ENCODE data around the gene CDC7.

Gene CDC7

DNA sequence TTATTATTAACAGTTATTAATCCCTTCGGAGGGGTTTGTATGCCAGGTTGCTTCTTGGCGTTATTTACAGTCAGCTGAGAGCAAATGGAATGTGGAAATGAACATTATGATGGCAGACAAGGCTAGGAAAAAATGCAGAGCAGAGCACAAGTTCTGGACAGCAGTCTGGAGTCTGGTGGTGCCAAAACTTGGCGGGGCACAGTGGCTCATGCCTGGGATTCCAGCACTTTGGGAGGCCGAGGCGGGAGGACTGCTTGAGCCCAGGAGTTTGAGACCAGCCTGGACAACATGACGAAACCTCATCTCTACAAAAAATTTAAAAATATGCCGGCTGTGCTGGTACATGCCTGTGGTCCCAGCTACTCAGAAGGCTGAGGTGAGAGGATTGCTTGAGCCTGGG, 67.6 kb downstream of the CDC7 start (continued):
- TF ChIP-seq MZF1 (tag by site-specific recombination; IDR thresholded peaks at IDR 0.05; ENCODE audit: borderline replicate concordance) (no peak), ZNF335 (tag by site-specific recombination; conservative IDR thresholded peaks at IDR 0.05) (no peak), ZNF211 (tag by site-specific recombination; IDR thresholded peaks at IDR 0.05; ENCODE audit: low read depth) (no peak), ZNF792 (tag by site-specific recombination; IDR thresholded peaks at IDR 0.05) (no peak), ZNF488 (tag by site-specific recombination; IDR thresholded peaks at IDR 0.05) (no peak), ZNF223 (tag by site-specific recombination; IDR thresholded peaks at IDR 0.05) (no peak)

- H3K4me1 ChIP-seq (ENCODE audit: control insufficient read depth, insufficient read depth, low read length), result no peaks in the 10 kb centered on the region
- no peaks in the 10 kb centered on the region for H3K9me3 ChIP-seq (ENCODE audit: control insufficient read depth, insufficient read depth, low read depth, low read length)
- TF ChIP-seq YY2 (tag by site-specific recombination; IDR thresholded peaks at IDR 0.05), result peak; percentile 24; the same call in 1 of the 2 replicates
- peak; percentile 91 for TF ChIP-seq ZFHX2 (tag by site-specific recombination; conservative IDR thresholded peaks at IDR 0.05)
- no peak for TF ChIP-seq ZNF596 (tag by site-specific recombination; IDR thresholded peaks at IDR 0.05)
- peak; percentile 80 for TF ChIP-seq EGR2 (tag by site-specific recombination; IDR thresholded peaks at IDR 0.05; ENCODE audit: low read depth)
- no peak for TF ChIP-seq ZNF510 (tag by site-specific recombination; IDR thresholded peaks at IDR 0.05; ENCODE audit: insufficient replicate concordance)
- peak; percentile 59; the same call in 1 of the 2 replicates for TF ChIP-seq ZNF366 (tag by site-specific recombination; conservative IDR thresholded peaks at IDR 0.05)
- TF ChIP-seq, protein P1, sequence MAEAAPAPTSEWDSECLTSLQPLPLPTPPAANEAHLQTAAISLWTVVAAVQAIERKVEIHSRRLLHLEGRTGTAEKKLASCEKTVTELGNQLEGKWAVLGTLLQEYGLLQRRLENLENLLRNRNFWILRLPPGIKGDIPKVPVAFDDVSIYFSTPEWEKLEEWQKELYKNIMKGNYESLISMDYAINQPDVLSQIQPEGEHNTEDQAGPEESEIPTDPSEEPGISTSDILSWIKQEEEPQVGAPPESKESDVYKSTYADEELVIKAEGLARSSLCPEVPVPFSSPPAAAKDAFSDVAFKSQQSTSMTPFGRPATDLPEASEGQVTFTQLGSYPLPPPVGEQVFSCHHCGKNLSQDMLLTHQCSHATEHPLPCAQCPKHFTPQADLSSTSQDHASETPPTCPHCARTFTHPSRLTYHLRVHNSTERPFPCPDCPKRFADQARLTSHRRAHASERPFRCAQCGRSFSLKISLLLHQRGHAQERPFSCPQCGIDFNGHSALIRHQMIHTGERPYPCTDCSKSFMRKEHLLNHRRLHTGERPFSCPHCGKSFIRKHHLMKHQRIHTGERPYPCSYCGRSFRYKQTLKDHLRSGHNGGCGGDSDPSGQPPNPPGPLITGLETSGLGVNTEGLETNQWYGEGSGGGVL (tag by site-specific recombination; IDR thresholded peaks at IDR 0.05), result peak; percentile 41; the same call in 1 of the 2 replicates
- TF ChIP-seq PRDM1 (tag by site-specific recombination; IDR thresholded peaks at IDR 0.05), result peak; percentile 89
- no peak for TF ChIP-seq ZNF658 (tag by site-specific recombination; IDR thresholded peaks at IDR 0.05)
- H3K27ac ChIP-seq (ENCODE audit: extremely low read depth, low read depth, low read length), result no peak overlapping the region
- no peak overlapping the region for H3K4me3 ChIP-seq (ENCODE audit: low read depth, low read length)
- ChIA-PET POLR2A (no interaction called here), CTCF (no interaction called here)
- H3K36me3 ChIP-seq (ENCODE audit: control insufficient read depth in 2 of 2, insufficient read depth in 1 of 2, low read length in 2 of 2), result no peaks in the 10 kb centered on the region
These were observed 68.9 kb downstream of the CDC7 start for GRCh38 chr1:91569411-91570119.

- CTCF ChIA-PET, result no interaction called here
- Histone ChIP-seq H3K9me3 (ENCODE audit: control insufficient read depth, insufficient read depth, low read depth, low read length) (no peaks in the 10 kb centered on the region), H3K4me3 (ENCODE audit: low read depth, low read length) (no peak overlapping the region), H3K4me1 (ENCODE audit: control insufficient read depth, insufficient read depth, low read length) (peaks cover under 1% of the 10 kb centered on the region; the same call in 1 of the 2 replicates), H3K27ac (ENCODE audit: extremely low read depth, low read depth, low read length) (no peak overlapping the region), H3K36me3 (ENCODE audit: control insufficient read depth in 2 of 2, insufficient read depth in 1 of 2, low read length in 2 of 2) (no peaks in the 10 kb centered on the region)
- POLR2A ChIA-PET, result no interaction called here
- TF ChIP-seq ZNF114 (tag by site-specific recombination; IDR thresholded peaks at IDR 0.05), result no peak
- no peak for TF ChIP-seq ZNF19 (tag by site-specific recombination; IDR thresholded peaks at IDR 0.05; ENCODE audit: low read depth)
- no peak for TF ChIP-seq SCRT2 (tag by site-specific recombination; IDR thresholded peaks at IDR 0.05)
- no peak for TF ChIP-seq BCL6B (tag by site-specific recombination; IDR thresholded peaks at IDR 0.05)
- TF ChIP-seq, protein P2, sequence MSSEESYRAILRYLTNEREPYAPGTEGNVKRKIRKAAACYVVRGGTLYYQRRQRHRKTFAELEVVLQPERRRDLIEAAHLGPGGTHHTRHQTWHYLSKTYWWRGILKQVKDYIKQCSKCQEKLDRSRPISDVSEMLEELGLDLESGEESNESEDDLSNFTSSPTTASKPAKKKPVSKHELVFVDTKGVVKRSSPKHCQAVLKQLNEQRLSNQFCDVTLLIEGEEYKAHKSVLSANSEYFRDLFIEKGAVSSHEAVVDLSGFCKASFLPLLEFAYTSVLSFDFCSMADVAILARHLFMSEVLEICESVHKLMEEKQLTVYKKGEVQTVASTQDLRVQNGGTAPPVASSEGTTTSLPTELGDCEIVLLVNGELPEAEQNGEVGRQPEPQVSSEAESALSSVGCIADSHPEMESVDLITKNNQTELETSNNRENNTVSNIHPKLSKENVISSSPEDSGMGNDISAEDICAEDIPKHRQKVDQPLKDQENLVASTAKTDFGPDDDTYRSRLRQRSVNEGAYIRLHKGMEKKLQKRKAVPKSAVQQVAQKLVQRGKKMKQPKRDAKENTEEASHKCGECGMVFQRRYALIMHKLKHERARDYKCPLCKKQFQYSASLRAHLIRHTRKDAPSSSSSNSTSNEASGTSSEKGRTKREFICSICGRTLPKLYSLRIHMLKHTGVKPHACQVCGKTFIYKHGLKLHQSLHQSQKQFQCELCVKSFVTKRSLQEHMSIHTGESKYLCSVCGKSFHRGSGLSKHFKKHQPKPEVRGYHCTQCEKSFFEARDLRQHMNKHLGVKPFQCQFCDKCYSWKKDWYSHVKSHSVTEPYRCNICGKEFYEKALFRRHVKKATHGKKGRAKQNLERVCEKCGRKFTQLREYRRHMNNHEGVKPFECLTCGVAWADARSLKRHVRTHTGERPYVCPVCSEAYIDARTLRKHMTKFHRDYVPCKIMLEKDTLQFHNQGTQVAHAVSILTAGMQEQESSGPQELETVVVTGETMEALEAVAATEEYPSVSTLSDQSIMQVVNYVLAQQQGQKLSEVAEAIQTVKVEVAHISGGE (tag by site-specific recombination; conservative IDR thresholded peaks at IDR 0.05; ENCODE audit: low read depth), result no peak
- TF ChIP-seq, protein P3, sequence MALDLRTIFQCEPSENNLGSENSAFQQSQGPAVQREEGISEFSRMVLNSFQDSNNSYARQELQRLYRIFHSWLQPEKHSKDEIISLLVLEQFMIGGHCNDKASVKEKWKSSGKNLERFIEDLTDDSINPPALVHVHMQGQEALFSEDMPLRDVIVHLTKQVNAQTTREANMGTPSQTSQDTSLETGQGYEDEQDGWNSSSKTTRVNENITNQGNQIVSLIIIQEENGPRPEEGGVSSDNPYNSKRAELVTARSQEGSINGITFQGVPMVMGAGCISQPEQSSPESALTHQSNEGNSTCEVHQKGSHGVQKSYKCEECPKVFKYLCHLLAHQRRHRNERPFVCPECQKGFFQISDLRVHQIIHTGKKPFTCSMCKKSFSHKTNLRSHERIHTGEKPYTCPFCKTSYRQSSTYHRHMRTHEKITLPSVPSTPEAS (tag by site-specific recombination; IDR thresholded peaks at IDR 0.05), result no peak
- TF ChIP-seq ZNF416 (tag by site-specific recombination; IDR thresholded peaks at IDR 0.05), result no peak
- TF ChIP-seq PRDM6 (tag by site-specific recombination; IDR thresholded peaks at IDR 0.05), result no peak
- TF ChIP-seq GFI1B (tag by site-specific recombination; IDR thresholded peaks at IDR 0.05), result no peak
These were observed 69.4 kb downstream of the CDC7 start for GRCh38 chr1:91570120-91570448.

All from HEK293 (cell line).